ENCODE measurements around the gene SPNS2. TPM values are rescaled to one million over a fixed set of nuclear protein-coding genes. Genes with fewer than 3 reads are reported as not detected.

SPNS2 gene
- total and polyA plus RNA-seq, 10 of the 15 experiments (the other 5 are each of a cell fraction or from before 2014, with no cell fraction given), result 0.04 to 1.1 (median 0.23) TPM; not detected in 2

GRCh38 chr17:4566785-4567184 lies 68.1 kb downstream of the SPNS2 start (continued):
- TF ChIP-seq CEBPB (IDR thresholded peaks at IDR 0.05; ENCODE audit: borderline replicate concordance in 1 of 2, low read depth in 2 of 2, low read length in 2 of 2) (no peak), CUX1 (IDR thresholded peaks at IDR 0.05; ENCODE audit: insufficient replicate concordance, low read depth, low read length) (no peak), RFX5 (IDR thresholded peaks at IDR 0.05; ENCODE audit: low read depth, low read length) (no peak), KAT2A (conservative IDR thresholded peaks at IDR 0.05; ENCODE audit: control insufficient read depth, low read depth, low read length) (no peak), POLR2AphosphoS2 (IDR thresholded peaks at IDR 0.05; ENCODE audit: low read depth, low read length) (no peak), RELA (IDR thresholded peaks at IDR 0.05; ENCODE audit: borderline replicate concordance, partially characterized antibody) (no peak), ZNF592 (IDR thresholded peaks at IDR 0.05) (no peak)
